Colonic mucosa (tissue), 4 donors: ENCODE results near the gene POU6F2. TPM values are rescaled to one million over a fixed set of nuclear protein-coding genes. Genes with fewer than 3 reads are reported as not detected.

ENCODE experiments used
- DNase-seq: peaks from one replicate; pipeline ENCODE4 v3.0.0-alpha.2; 2020
- H3K27ac ChIP-seq: fragments of 200-600 bp; one replicate; pipeline ENCODE4 v1.8.0; 2021
- H3K27me3 ChIP-seq: fragments of 200-600 bp; one replicate; pipeline ENCODE4 v1.8.0; 2021
- H3K36me3 ChIP-seq: fragments of 200-600 bp; one replicate; pipeline ENCODE4 v1.8.0; 2021
- H3K4me1 ChIP-seq: fragments of 200-600 bp; one replicate; pipeline ENCODE4 v1.8.0; 2021; ENCODE audit warnings: mild to moderate bottlenecking
- H3K4me3 ChIP-seq: fragments of 200-600 bp; one replicate; pipeline ENCODE4 v1.8.0; 2021
- H3K9ac ChIP-seq, 2 donors: one replicate each; pipeline ENCODE4 v1.7.0; 2013; ENCODE audit warnings: control low read depth in 2 of 2, low read depth in 2 of 2, low read length in 2 of 2
- H3K9me3 ChIP-seq: fragments of 200-600 bp; one replicate; pipeline ENCODE4 v1.8.0; 2021
- CTCF ChIP-seq: fragments of 200-600 bp; IDR thresholded peaks from one replicate; pipeline ENCODE4 v1.8.0; 2022; ENCODE audit warnings: antibody characterized with exemption, mild to moderate bottlenecking
- intact Hi-C: fragments of 100-400 bp; cut with DNase I; formaldehyde crosslinking; loops from one replicate; pipeline ENCODE4 v1.14.1; 2022
- total RNA-seq, 2 donors: library from RNA; stranded (reverse); fragmentation: NEBNext Ultra II Directional in 1 of 2; extraction: Animal tissue kit (Norgen Biotek cat#: 25700) in 1 of 2; gene quantifications; one replicate each; pipeline ENCODE4 v1.2.1, GENCODE V29; 2021
- donor health status: healthy.
- donor health status: DM: no; HTN: no; CAD: no.
- donor health status: DM: no; HTN: no; CAD: no.

Gene POU6F2
- total RNA-seq, 2 donors from 2014 or later = 1.3 TPM; not detected in 1

- no peak for TF ChIP-seq CTCF
- Histone ChIP-seq H3K4me1 (no peaks in the 10 kb centered on the region), H3K36me3 (no peaks in the 10 kb centered on the region), H3K9ac (no peak overlapping the region), H3K27ac (no peak overlapping the region), H3K4me3 (no peak overlapping the region), H3K27me3 (no peaks in the 10 kb centered on the region), H3K9me3 (no peaks in the 10 kb centered on the region)
- intact Hi-C loops = no loop called here
- no peak for DNase-seq
Measured at GRCh38 chr7:39069031-39069430, 91.3 kb downstream of the POU6F2 start.

GRCh38 chr7:39069896-39070881 is 92.5 kb downstream of the POU6F2 start:
- H3K27me3 ChIP-seq = no peaks in the 10 kb centered on the region
- no peaks in the 10 kb centered on the region for H3K9me3 ChIP-seq

GRCh38 chr7:39071116-39071515 is 93.4 kb downstream of the POU6F2 start:
- Histone ChIP-seq H3K9ac (no peak overlapping the region), H3K4me1 (no peaks in the 10 kb centered on the region), H3K9me3 (no peaks in the 10 kb centered on the region), H3K36me3 (no peaks in the 10 kb centered on the region), H3K27me3 (no peaks in the 10 kb centered on the region), H3K27ac (no peak overlapping the region), H3K4me3 (no peak overlapping the region)
- no peak for DNase-seq
- intact Hi-C loops = no loop called here
- no peak for TF ChIP-seq CTCF

More at GRCh38 chr7:39069896-39070881, 92.5 kb downstream of the POU6F2 start:
- DNase-seq = no peak
- no peak overlapping the region for H3K9ac ChIP-seq
- intact Hi-C loops = no loop called here
- no peak overlapping the region for H3K27ac ChIP-seq
- H3K4me1 ChIP-seq = no peaks in the 10 kb centered on the region
- no peak for TF ChIP-seq CTCF
- H3K36me3 ChIP-seq = no peaks in the 10 kb centered on the region
- no peak overlapping the region for H3K4me3 ChIP-seq

- Histone ChIP-seq H3K27ac (no peak overlapping the region), H3K9ac (no peak overlapping the region), H3K4me1 (no peaks in the 10 kb centered on the region), H3K4me3 (no peak overlapping the region), H3K9me3 (no peaks in the 10 kb centered on the region), H3K27me3 (no peaks in the 10 kb centered on the region), H3K36me3 (no peaks in the 10 kb centered on the region)
- TF ChIP-seq CTCF = no peak
- intact Hi-C loops = no loop called here
- DNase-seq = no peak
Measured at GRCh38 chr7:39073432-39073831, 95.7 kb downstream of the POU6F2 start.

GRCh38 chr7:39075210-39075609 is 97.5 kb downstream of the POU6F2 start:
- no peaks in the 10 kb centered on the region for H3K36me3 ChIP-seq
- TF ChIP-seq CTCF = no peak
- H3K9ac ChIP-seq = no peak overlapping the region
- no peak for DNase-seq
- no peak overlapping the region for H3K4me3 ChIP-seq
- no peak overlapping the region for H3K27ac ChIP-seq
- H3K27me3 ChIP-seq = no peaks in the 10 kb centered on the region
- H3K4me1 ChIP-seq = no peaks in the 10 kb centered on the region
- no peaks in the 10 kb centered on the region for H3K9me3 ChIP-seq
- intact Hi-C loops = no loop called here
